SHP77 treated with DMSO at 0.1 percent for 48 hours (cell line): ENCODE results near the gene KRTAP11-1.

Experiments used
- DNase-seq: peaks from one replicate; lab custom pipeline; 2025; lab: John Stamatoyannopoulos, UW

Gene KRTAP11-1

GRCh38 chr21:30881480-30881879, at the start of gene KRTAP11-1:
KRTAP11-1 (minus strand) TSS chr21:30881580; CDS start chr21:30881524, 56 bp downstream.
- DNase-seq, result no peak

- no peak for DNase-seq
Measured at GRCh38 chr21:30924146-30924700, 42.8 kb upstream of the KRTAP11-1 start.

GRCh38 chr21:30921129-30921528, 39.7 kb upstream of the KRTAP11-1 start:
- no peak for DNase-seq

- no peak for DNase-seq
Measured at GRCh38 chr21:30917557-30917956, 36.2 kb upstream of the KRTAP11-1 start.

DNA sequence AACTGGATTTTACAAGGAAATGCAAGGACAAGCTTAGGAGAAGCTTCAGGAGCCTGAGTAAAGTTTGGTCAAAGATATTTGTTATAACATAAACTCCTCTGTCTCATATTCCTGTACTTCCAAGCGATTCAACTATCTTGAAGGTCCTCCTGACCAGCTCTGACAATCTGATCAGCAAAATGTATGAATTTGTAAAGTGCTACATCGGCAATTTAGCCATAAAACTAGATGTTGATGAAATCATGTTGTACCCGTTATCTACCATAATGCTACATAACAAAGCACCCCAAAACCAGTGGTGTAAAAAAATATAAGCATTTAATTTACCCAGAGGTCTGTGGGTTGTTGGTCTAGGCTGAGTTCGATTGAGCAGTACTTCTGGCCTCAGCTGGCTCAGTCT, 19.5 kb upstream of the KRTAP11-1 start:
- DNase-seq, result no peak

DNA sequence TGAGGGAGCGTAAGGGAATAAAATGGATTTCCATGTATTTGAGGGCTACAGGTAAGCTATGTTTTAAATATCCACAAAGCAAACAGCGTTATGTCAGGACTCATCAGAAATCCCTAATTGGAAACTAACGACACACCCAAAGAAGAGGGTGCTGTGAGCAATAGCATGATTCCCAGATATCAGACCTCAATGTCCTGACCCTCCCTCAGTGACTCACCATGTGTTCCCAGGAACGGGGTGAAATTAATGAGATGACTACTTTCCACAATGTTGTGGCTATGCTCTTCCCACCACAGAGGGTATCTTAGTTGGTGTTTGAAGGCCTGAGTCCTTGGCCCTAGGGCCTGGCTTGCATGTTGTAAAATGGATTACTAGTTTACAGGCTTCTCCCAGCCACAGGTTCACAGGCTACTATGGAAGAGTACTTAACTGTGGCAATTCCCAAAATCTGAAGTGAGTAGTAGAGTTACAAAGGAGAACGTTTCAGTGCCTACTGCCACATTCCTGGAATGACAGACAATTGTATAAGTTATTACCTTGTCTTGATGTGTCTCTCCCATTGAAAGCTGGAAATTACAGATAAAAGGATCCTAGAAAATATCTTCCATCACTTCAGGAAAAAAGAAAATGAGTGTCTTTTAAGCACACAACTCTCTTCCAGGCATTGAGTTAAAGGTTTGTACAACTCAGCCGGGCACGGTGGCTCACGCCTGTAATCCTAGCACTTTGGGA, 1.7 kb upstream of the KRTAP11-1 start:
- DNase-seq, result no peak

DNA sequence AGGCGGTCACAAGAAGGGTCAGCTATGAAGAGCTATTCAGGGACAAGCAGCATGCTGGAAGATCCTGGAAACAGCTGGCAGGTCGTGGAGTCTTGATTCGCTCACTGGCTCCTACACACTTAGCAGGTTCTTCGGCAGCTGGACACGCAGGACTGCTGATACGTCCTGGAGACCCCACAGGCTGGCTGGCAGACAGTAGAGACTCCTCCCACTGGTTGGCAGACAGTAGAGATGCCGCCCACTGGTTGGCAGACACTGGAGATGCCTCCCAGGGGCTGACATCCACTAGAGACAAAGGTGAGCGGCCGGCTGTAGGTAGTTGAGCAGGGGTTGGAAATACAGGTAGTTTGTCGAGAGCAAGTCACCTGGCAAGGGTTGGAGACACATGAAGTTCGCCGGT, 466 bp downstream of the KRTAP11-1 start:
- no peak for DNase-seq

- DNase-seq, result no peak
Measured at GRCh38 chr21:30874526-30874925, 6.9 kb downstream of the KRTAP11-1 start.

- DNase-seq, result no peak
Measured at GRCh38 chr21:30847627-30848500, 33.5 kb downstream of the KRTAP11-1 start.

GRCh38 chr21:30842990-30843389, 38.4 kb downstream of the KRTAP11-1 start:
- no peak for DNase-seq

DNA sequence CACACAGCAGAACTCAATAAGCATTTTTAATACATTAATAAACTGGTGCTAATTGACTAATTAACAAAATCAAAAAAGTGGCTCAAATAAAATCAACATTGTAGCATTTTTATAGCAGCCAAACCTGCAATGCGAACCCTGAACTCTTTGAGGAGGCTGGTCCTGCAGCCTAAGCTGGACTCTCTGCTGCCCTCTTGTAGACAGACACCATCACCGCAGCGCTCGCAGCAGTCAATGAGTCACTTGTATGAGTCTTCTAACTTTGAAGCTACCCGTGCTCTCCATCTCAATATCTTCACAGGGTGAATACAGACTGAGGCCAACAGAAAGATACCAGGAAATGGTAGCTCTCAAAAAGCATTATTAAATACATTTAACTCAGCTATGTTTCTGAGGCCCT, 42.1 kb downstream of the KRTAP11-1 start:
- peak; percentile 4 for DNase-seq

GRCh38 chr21:30838536-30838935, 42.8 kb downstream of the KRTAP11-1 start:
- no peak for DNase-seq

GRCh38 chr21:30831194-30831765, 50.1 kb downstream of the KRTAP11-1 start:
- DNase-seq, result no peak
